Osteocyte (in vitro differentiated cells): Measurements from ENCODE around the gene ATIC. TPM values are rescaled to one million over a fixed set of nuclear protein-coding genes. Genes with fewer than 3 reads are reported as not detected.

Experiments
- DNase-seq: peaks from one replicate; pipeline ENCODE4 v3.0.0; 2021; ENCODE audit warnings: mixed read lengths; ENCODE audit not compliant: unreplicated experiment; ENCODE audit errors: extremely low spot score
- H3K27ac Mint-ChIP-seq: one replicate; pipeline ENCODE4 v1.8.0; 2021; ENCODE audit warnings: mild to moderate bottlenecking, mixed read lengths; ENCODE audit not compliant: unreplicated experiment
- H3K27me3 Mint-ChIP-seq: one replicate; pipeline ENCODE4 v1.8.0; 2021; ENCODE audit warnings: mixed read lengths; ENCODE audit not compliant: unreplicated experiment
- H3K36me3 Mint-ChIP-seq: one replicate; pipeline ENCODE4 v1.8.0; 2021; ENCODE audit warnings: mixed read lengths; ENCODE audit not compliant: unreplicated experiment
- H3K4me1 Mint-ChIP-seq: one replicate; pipeline ENCODE4 v1.8.0; 2021; ENCODE audit warnings: mixed read lengths; ENCODE audit not compliant: unreplicated experiment
- H3K4me3 Mint-ChIP-seq: one replicate; pipeline ENCODE4 v1.8.0; 2021; ENCODE audit warnings: mild to moderate bottlenecking, moderate library complexity, mixed read lengths; ENCODE audit not compliant: unreplicated experiment
- H3K9me3 Mint-ChIP-seq: one replicate; pipeline ENCODE4 v1.8.0; 2021; ENCODE audit warnings: mixed read lengths; ENCODE audit not compliant: unreplicated experiment
- total RNA-seq: library from RNA; stranded (reverse); gene quantifications from 2 replicates; pipeline ENCODE4 v1.2.1, GENCODE V29; 2021
- TF ChIP-seq, protein P1 (sequence below): fragments of 200-600 bp; sonication (generic); IDR thresholded peaks from 2 replicates; pipeline ENCODE4 v1.5.0; 2021; ENCODE audit warnings: antibody characterized with exemption, mild to moderate bottlenecking, moderate library complexity

Gene ATIC
- total RNA-seq, 1 donor from 2014 or later: 89.7 TPM

DNA sequence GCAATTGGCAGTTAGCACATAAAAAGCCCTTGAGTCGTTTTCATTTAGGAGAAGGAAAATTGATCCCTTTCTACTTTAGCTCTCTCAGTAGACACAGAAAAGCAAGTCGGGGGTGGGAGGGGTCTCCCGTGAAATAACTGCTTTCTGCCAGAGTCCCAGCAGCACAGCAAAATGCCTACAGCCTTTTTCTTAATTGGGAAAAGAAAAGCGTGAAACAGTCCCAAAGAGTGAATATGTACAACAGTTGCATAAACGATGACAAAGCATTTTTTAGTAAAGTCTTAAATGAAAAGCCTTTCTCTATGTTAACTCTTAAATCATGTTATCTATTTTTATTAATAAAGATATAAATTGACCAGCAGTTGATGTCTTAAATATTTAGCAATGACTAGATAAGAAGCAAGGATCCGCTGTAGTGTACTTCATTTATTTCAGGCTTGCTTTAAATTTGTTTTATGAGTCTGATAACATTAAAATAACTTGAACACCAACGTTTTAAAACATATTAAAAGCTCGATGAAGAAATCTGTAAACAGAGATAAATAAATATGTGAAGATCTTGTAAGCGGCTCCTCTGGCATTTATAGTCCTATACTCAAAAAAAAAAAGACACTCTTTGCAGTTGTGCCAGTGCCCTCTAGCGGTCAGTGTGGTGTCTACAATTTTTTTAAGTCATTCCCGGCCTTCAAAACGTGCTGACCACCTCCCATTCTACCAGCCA is 42.3 kb upstream of the ATIC start:
- Mint-ChIP-seq H3K9me3 (no peaks in the 10 kb centered on the region), H3K27me3 (no peaks in the 10 kb centered on the region), H3K4me3 (peak overlapping the region; percentile 33), H3K4me1 (peaks cover 7% of the 10 kb centered on the region), H3K36me3 (no peaks in the 10 kb centered on the region), H3K27ac (no peak overlapping the region)
- no peak for DNase-seq
- TF ChIP-seq, protein P1, sequence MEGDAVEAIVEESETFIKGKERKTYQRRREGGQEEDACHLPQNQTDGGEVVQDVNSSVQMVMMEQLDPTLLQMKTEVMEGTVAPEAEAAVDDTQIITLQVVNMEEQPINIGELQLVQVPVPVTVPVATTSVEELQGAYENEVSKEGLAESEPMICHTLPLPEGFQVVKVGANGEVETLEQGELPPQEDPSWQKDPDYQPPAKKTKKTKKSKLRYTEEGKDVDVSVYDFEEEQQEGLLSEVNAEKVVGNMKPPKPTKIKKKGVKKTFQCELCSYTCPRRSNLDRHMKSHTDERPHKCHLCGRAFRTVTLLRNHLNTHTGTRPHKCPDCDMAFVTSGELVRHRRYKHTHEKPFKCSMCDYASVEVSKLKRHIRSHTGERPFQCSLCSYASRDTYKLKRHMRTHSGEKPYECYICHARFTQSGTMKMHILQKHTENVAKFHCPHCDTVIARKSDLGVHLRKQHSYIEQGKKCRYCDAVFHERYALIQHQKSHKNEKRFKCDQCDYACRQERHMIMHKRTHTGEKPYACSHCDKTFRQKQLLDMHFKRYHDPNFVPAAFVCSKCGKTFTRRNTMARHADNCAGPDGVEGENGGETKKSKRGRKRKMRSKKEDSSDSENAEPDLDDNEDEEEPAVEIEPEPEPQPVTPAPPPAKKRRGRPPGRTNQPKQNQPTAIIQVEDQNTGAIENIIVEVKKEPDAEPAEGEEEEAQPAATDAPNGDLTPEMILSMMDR: peak; percentile 85

DNA sequence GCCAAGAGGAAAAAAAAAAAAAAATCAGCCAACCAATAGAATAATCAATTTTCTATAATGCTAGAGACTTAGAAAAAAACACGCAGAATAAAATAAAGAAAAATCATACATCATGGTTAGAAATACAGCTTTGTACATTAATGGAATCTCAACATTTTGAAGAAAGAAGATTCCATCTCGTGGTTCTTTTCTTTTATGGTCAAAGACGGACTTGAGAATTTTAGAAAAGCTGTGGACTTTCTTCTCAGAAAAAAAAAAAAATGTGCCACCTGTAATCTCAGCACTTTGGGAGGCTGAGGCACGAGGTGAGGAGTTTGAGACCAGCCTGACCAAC is 41.8 kb upstream of the ATIC start:
- H3K4me1 Mint-ChIP-seq: peaks cover 7% of the 10 kb centered on the region
- no peak overlapping the region for H3K27ac Mint-ChIP-seq
- no peaks in the 10 kb centered on the region for H3K27me3 Mint-ChIP-seq

DNA sequence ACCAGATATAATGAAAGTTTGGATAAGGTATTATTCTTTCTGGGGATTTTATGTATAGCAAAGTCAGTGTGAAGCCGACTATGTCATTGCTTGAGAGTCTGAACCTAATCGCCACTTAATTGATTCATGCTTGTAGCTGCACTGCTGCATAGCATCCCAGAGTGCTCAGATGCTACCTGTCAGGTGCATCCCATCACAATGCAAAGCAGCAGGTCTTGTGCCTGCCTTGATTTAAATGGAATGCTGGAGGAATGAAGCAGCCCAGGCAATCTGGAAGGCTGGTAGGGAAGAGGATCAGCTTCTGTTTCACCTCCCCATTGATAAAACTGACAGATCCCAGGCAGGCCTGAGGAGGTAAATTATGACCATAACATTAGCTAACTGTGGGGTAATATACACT is 40.4 kb upstream of the ATIC start:
- Mint-ChIP-seq H3K4me3 (no peak overlapping the region), H3K36me3 (no peaks in the 10 kb centered on the region), H3K27ac (no peak overlapping the region), H3K27me3 (no peaks in the 10 kb centered on the region), H3K9me3 (no peaks in the 10 kb centered on the region), H3K4me1 (peaks cover 7% of the 10 kb centered on the region)
- TF ChIP-seq, protein P1: no peak
- DNase-seq: no peak

More for the DNA sequence above, 41.8 kb upstream of the ATIC start:
- TF ChIP-seq, protein P1: no peak
- DNase-seq: no peak
- Mint-ChIP-seq H3K4me3 (no peak overlapping the region), H3K36me3 (no peaks in the 10 kb centered on the region), H3K9me3 (no peaks in the 10 kb centered on the region)

DNA sequence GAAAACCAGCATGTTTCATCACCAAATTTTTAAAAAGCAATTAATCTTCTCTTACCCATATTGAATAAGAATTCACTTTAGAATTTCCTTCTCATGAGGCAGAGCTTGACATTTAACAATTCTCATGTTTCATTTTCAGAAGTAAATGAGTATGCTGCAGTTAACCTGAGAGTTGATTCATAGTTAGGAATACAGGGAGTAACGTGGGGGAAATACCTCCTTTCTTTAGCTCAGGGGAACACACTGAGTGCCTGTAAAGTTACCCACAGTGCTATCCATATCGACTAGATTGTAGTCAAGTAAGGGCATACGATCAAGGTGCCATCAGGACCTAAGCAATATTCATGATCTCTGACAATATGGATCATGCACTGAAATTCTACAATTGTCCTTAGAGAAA is 38.9 kb upstream of the ATIC start:
- TF ChIP-seq, protein P1: no peak
- no peak for DNase-seq
- Mint-ChIP-seq H3K9me3 (no peaks in the 10 kb centered on the region), H3K4me1 (peaks cover 10% of the 10 kb centered on the region), H3K27ac (no peak overlapping the region), H3K4me3 (no peak overlapping the region), H3K27me3 (no peaks in the 10 kb centered on the region), H3K36me3 (no peaks in the 10 kb centered on the region)

DNA sequence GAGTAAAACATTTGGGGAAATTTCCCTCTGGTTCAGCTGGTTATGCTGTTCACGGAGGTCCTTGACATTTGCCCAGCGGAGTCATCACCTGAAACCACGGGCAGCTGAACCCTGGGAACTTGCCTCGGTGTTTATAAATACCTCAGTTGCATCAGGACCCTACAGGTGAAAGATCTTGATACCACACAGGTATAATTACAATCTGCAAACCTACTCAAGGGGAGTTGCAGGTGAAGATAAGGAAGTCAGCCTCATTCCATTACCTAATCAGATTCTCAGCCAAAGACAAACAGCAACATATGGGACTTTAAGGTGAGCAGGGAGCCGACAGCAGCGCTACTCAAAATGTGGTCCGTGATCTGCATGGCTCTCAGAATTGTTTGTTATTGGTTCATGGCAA is 37.0 kb upstream of the ATIC start:
- H3K4me3 Mint-ChIP-seq: no peak overlapping the region
- no peaks in the 10 kb centered on the region for H3K9me3 Mint-ChIP-seq
- DNase-seq: no peak
- no peak overlapping the region for H3K27ac Mint-ChIP-seq
- H3K4me1 Mint-ChIP-seq: peaks cover 15% of the 10 kb centered on the region
- no peaks in the 10 kb centered on the region for H3K36me3 Mint-ChIP-seq
- TF ChIP-seq, protein P1: no peak
- H3K27me3 Mint-ChIP-seq: no peaks in the 10 kb centered on the region
